GM12873 (cell line): Measurements from ENCODE around the gene EXOC3L4.

ENCODE experiments used
- CTCF ChIP-seq: IDR thresholded peaks from 2 replicates; pipeline ENCODE4 v1.5.1; 2012; ENCODE audit warnings: low read depth, mild to moderate bottlenecking, moderate library complexity, low read length, control low read depth; ENCODE audit not compliant: insufficient read depth; ENCODE audit errors: missing control alignments

EXOC3L4 gene

DNA sequence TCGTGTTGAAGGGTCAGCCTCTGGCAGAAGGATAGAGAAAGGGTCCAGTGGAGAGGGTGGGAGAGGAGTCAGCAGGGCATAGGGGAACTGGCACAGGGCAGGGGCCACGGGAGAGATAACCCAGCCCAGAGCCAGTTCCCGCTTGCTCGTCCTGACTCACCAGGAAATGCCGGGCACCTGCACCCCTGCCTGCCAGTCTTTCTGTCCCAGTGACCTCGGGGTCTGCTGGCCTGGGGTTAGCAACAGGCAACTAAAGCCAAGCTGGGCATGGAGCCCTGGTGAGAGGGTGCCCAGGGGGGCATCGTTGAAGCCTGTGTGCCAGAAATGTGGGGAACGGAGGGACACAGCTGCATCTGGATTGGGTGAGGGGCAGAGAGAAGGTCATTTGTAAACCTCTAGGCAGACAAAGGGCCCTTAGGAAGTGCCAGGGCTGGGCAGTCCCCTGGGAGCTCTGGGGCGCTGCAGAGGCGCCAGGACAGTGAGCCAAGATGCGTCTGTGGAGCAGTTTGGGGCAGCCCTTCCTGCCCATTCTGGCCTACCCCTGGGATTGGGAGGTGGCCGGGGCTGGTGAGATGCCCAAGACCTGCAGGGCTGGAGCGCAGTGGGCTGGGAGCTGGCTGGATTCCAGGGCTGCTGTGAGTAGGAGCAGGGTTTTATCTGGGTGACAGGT is 34.2 kb downstream of the EXOC3L4 start:
- no peak for TF ChIP-seq CTCF

GRCh38 chr14:103129301-103130016 is 34.9 kb downstream of the EXOC3L4 start:
- no peak for TF ChIP-seq CTCF

GRCh38 chr14:103130017-103130764 is 35.7 kb downstream of the EXOC3L4 start:
- no peak for TF ChIP-seq CTCF

DNA sequence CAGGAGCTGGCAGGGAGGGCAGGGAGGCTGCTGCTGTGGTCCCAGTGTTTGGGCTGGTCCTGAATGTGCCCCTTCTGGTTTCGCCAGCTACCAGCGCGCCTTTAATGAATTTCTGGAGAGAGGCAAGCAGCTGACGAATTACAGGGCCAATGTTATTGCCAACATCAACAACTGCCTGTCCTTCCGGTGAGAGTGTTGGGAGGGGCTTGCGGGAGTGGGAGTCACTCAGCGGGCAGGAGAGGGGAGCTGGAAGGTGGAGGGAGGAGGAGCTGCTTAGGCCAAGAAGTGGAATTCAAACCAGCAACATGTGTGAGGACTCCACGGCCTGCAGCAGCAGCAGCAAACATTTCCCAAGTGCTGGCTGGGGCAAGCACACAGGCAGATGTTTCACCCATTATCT is 36.4 kb downstream of the EXOC3L4 start:
- no peak for TF ChIP-seq CTCF

GRCh38 chr14:103131580-103131979 is 37.1 kb downstream of the EXOC3L4 start:
- no peak for TF ChIP-seq CTCF

DNA sequence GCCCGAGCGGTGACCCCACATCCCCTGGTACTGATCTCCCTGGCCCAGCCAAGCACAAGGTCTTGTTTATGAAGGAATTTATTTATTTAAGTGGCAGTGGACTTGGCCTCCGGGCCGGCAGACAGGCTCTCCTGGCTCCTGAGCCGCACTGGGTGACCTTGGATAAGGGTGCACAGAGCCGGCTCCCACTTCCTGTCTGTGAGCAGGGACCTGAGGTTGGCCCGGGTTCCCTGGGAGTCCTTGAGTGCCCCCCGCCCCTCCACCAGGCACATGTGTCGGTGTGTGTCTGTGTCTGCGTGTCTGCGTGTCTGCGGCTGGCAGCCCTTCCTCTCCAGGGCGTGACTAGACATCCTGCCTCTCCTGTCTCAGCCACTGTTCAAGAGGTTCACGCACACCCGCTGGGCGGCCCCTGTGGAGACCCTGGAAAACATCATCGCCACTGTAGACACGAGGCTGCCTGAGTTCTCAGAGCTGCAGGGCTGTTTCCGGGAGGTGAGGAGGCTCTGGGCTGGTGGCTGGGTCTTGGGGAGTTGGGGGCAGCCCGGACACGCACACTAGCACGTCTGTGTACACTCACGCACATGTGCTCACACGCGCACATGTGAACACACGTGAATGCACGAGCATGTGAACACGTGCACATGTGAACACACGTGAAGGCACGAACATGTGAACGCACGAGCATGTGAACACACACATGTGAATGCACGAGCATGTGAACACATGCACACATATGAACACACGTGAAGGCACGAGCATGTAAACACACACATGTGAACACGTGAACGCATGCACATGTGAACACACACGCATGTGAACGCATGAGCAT is 38.1 kb downstream of the EXOC3L4 start:
- TF ChIP-seq CTCF: no peak
